ENCODE measurements around the gene ITPR1.

- TF ChIP-seq CTCF (conservative IDR thresholded peaks at IDR 0.05) (no peak), EZH2 (IDR thresholded peaks at IDR 0.05; ENCODE audit: low read depth) (no peak)
Measured at GRCh38 chr3:4591669-4592068, 98.5 kb downstream of the ITPR1 start.

Measured in PC-9 (cell line).